Right lobe of liver (tissue), 4 donors: Measurements from ENCODE around the gene PCDHGB7.
"Not testable (repeated sequence)": the region's sequence is repeated elsewhere in the genome, so short reads cannot be mapped to it uniquely, and the experiment has no call there.

Source experiments
- CTCF ChIP-seq, 4 donors: fragments of 200-600 bp in 3 of 4; fragments of 450-650 bp in 1 of 4; IDR thresholded peaks; one replicate each; pipeline versions ENCODE4 v1.5.1 to v1.8.0; 2016 to 2022; ENCODE audit warnings: antibody characterized with exemption in 4 of 4, mild to moderate bottlenecking in 2 of 4
- POLR2A ChIP-seq: fragments of 450-650 bp; IDR thresholded peaks from one replicate; pipeline ENCODE4 v1.6.1; 2017; ENCODE audit warnings: antibody characterized with exemption, mild to moderate bottlenecking
- donor health status: DM: no; HTN: no; CAD: no.
- donor health status: DM: no; HTN: no; CAD: no.
- donor health status: DM: no; HTN: yes; CAD: no.

GRCh38 chr5:141375444-141376155 lies 41.9 kb upstream of the PCDHGB7 start:
- not testable (repeated sequence) for TF ChIP-seq CTCF (IDR thresholded peaks at IDR 0.05); POLR2A
